Thoracic aorta (tissue), 2 donors: ENCODE measurements around the gene BMPR2. TPM values are rescaled to one million over a fixed set of nuclear protein-coding genes. Genes with fewer than 3 reads are reported as not detected.
"Not testable (repeated sequence)": the region's sequence is repeated elsewhere in the genome, so short reads cannot be mapped to it uniquely, and the experiment has no call there.

ENCODE experiments used
- ATAC-seq: fragments of 150-250 bp; one replicate; pipeline ENCODE4 v1.8.0; 2017; ENCODE audit warnings: low read depth; ENCODE audit not compliant: insufficient number of reproducible peaks, low FRiP score
- DNase-seq: peaks from one replicate; pipeline ENCODE4 v3.0.0-alpha.2; 2020; ENCODE audit warnings: low spot score
- H3K27ac ChIP-seq, 2 donors: fragments of 200-600 bp; sonication (generic); 1 replicate in 1 of 2; 2 replicates in 1 of 2; pipeline ENCODE4 v1.5.1; 2016; ENCODE audit warnings: mild to moderate bottlenecking in 2 of 2, moderate library complexity in 2 of 2
- H3K27me3 ChIP-seq: fragments of 200-600 bp; sonication (generic); replicated peaks from 2 replicates; pipeline ENCODE4 v1.6.0; 2016; ENCODE audit warnings: mild to moderate bottlenecking; ENCODE audit not compliant: insufficient read depth
- H3K36me3 ChIP-seq: fragments of 200-600 bp; sonication (generic); one replicate; pipeline ENCODE4 v1.5.1; 2016
- H3K4me1 ChIP-seq, 2 donors: fragments of 200-600 bp; sonication (generic); 1 replicate in 1 of 2; 2 replicates in 1 of 2; pipeline versions ENCODE4 v1.5.1 to v1.6.0; 2016; ENCODE audit warnings: low read depth in 2 of 2, mild to moderate bottlenecking in 1 of 2; ENCODE audit not compliant: control insufficient read depth in 1 of 2
- H3K4me3 ChIP-seq: fragments of 200-600 bp; sonication (generic); 2 replicates; pipeline ENCODE4 v1.5.1; 2016; ENCODE audit warnings: mild to moderate bottlenecking
- H3K9me3 ChIP-seq: fragments of 200-600 bp; sonication (generic); 2 replicates; pipeline ENCODE4 v1.5.1; 2016
- total RNA-seq, 2 donors: library from RNA; depleted of rRNA; stranded (reverse); fragments of >200 nt; gene quantifications; one replicate each; pipeline versions ENCODE4 v1.1.0 to v1.2.3, GENCODE V29; 2016
- TF ChIP-seq, protein P1 (sequence below): fragments of 200-600 bp; sonication (generic); IDR thresholded peaks from one replicate; pipeline ENCODE4 v1.5.1; 2019; ENCODE audit warnings: antibody characterized with exemption

The BMPR2 gene
- total RNA-seq, 2 donors from 2014 or later: 65.9 to 111 TPM

GRCh38 chr2:202490479-202490878 lies 114.4 kb downstream of the BMPR2 start:
- H3K4me1 ChIP-seq: peaks cover 16 to 45% of the 10 kb centered on the region in 2 donors
- no peak for ATAC-seq
- no peak overlapping the region for H3K4me3 ChIP-seq
- H3K36me3 ChIP-seq: peaks cover 7% of the 10 kb centered on the region
- H3K9me3 ChIP-seq: no peaks in the 10 kb centered on the region
- TF ChIP-seq, protein P1, sequence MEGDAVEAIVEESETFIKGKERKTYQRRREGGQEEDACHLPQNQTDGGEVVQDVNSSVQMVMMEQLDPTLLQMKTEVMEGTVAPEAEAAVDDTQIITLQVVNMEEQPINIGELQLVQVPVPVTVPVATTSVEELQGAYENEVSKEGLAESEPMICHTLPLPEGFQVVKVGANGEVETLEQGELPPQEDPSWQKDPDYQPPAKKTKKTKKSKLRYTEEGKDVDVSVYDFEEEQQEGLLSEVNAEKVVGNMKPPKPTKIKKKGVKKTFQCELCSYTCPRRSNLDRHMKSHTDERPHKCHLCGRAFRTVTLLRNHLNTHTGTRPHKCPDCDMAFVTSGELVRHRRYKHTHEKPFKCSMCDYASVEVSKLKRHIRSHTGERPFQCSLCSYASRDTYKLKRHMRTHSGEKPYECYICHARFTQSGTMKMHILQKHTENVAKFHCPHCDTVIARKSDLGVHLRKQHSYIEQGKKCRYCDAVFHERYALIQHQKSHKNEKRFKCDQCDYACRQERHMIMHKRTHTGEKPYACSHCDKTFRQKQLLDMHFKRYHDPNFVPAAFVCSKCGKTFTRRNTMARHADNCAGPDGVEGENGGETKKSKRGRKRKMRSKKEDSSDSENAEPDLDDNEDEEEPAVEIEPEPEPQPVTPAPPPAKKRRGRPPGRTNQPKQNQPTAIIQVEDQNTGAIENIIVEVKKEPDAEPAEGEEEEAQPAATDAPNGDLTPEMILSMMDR: no peak
- DNase-seq: no peak
- no peak overlapping the region for H3K27ac ChIP-seq
- no peaks in the 10 kb centered on the region for H3K27me3 ChIP-seq

DNA sequence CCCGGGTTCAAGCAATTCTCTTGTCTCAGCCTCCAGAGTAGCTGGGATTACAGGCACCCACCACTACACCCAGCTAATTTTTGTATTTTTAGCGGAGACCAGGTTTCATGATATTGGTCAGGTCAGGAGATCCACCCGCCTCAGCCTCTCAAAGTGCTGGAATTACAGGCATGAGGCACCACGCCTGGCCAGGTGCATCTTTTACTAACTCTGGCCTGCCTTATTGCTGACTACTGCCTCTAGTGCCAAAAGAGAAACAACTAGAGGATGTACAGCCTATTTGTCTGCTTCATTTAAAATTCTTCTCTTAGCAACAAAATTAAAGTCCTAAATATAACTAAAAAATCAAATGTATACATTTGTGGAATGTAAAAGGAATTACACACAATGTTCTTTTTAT lies 115.4 kb downstream of the BMPR2 start:
- Histone ChIP-seq H3K36me3 (peaks cover 3% of the 10 kb centered on the region), H3K27ac (no peak overlapping the region), H3K9me3 (no peaks in the 10 kb centered on the region), H3K27me3 (no peaks in the 10 kb centered on the region), H3K4me3 (no peak overlapping the region), H3K4me1 (peaks cover 16 to 46% of the 10 kb centered on the region in 2 donors)
- TF ChIP-seq, protein P1: no peak
- DNase-seq (no peak), ATAC-seq (no peak)

DNA sequence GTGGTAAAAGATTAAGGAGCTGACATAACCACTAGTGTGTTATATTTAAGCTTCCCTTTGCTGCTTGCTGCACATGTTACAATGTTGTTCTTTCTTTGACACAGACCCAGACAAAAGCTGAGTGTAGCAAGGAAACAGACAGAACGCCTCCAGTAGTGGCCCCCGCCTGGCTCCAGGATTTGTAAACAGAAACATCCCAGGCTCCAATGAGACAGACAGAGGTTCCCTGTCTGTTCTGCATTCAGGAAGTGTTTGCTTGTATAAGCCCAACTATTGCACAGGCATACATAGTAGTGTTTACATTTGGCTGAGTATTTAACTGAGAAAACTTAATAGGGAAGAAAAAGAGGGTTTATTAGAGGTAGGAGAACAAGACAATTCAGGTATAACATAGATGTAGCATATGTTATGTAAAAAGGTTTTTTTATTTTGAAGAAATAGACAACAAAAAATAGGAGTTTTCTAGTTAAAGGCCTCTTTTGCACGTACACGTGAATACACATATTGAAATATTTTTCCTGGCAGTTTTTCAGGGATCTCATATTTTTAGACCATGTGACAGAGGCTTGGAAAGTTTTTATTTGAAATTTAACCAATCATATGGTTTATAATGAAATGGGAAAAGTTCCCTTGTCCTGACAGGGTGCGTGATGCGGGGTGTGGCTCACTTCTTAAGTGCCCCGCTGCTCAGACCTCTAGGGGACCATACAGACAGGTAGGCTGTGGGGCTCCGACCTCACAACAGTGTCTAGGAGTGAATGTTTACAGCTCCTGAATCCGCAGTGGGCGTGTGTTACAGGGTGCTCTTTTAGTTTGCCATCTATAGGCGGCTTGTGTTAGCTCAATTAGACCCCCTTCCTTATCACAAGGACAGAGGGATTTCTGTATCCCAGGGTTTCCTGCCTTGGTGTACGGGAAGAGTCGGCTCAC lies 118.4 kb downstream of the BMPR2 start:
- no peak for DNase-seq
- no peaks in the 10 kb centered on the region for H3K27me3 ChIP-seq
- peak overlapping the region in 1 of 2 donors; percentile 27 for H3K27ac ChIP-seq
- H3K36me3 ChIP-seq: peaks cover 3% of the 10 kb centered on the region
- peaks cover 16 to 46% of the 10 kb centered on the region in 2 donors for H3K4me1 ChIP-seq
- ATAC-seq: no peak
- no peaks in the 10 kb centered on the region for H3K9me3 ChIP-seq
- no peak overlapping the region for H3K4me3 ChIP-seq
- TF ChIP-seq, protein P1: no peak

- peaks cover 12 to 39% of the 10 kb centered on the region in 2 donors for H3K4me1 ChIP-seq
- ATAC-seq (no peak), DNase-seq (no peak)
- H3K36me3 ChIP-seq: peaks cover 3% of the 10 kb centered on the region
- H3K27me3 ChIP-seq: no peaks in the 10 kb centered on the region
- TF ChIP-seq, protein P1: no peak
- no peak overlapping the region for H3K27ac ChIP-seq
- no peak overlapping the region for H3K4me3 ChIP-seq
- H3K9me3 ChIP-seq: no peaks in the 10 kb centered on the region
These were observed 119.1 kb downstream of the BMPR2 start for GRCh38 chr2:202495230-202495604.

- H3K9me3 ChIP-seq, DNase-seq, H3K4me3 ChIP-seq, ATAC-seq, H3K27me3 ChIP-seq, H3K36me3 ChIP-seq, H3K27ac ChIP-seq: not testable (repeated sequence)
- peaks cover 3 to 22% of the 10 kb centered on the region in 2 donors for H3K4me1 ChIP-seq
These were observed 120.8 kb downstream of the BMPR2 start for GRCh38 chr2:202496835-202497472.

- H3K4me1 ChIP-seq: peaks cover 3 to 21% of the 10 kb centered on the region in 2 donors
- not testable (repeated sequence) for H3K27me3 ChIP-seq, DNase-seq, H3K27ac ChIP-seq, ATAC-seq, H3K4me3 ChIP-seq, H3K9me3 ChIP-seq, H3K36me3 ChIP-seq
These were observed 121.3 kb downstream of the BMPR2 start for GRCh38 chr2:202497473-202497866.

DNA sequence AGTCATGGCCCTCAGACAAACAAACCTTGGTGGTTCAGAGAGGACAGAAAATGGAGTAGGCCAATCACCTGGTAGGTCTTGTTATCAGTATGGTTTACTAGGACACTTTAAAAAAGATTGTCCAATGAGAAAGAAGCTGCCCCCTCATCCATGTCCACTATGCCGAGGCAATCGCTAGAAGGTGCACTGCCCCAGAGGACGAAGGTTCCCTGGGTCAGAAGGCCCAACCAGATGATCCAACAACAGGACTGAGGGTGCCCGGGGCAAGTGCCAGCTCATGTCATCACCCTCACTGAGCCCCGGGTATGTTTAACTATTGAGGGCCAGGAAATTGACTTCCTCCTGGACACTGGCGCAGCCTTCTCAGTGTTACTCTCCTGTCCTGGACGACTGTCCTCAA lies 123.7 kb downstream of the BMPR2 start:
- not testable (repeated sequence) for DNase-seq, ATAC-seq, H3K36me3 ChIP-seq, H3K4me3 ChIP-seq, H3K27me3 ChIP-seq, H3K9me3 ChIP-seq, H3K27ac ChIP-seq, H3K4me1 ChIP-seq

GRCh38 chr2:202503276-202503675 lies 127.1 kb downstream of the BMPR2 start:
- not testable (repeated sequence) for ATAC-seq, H3K36me3 ChIP-seq, DNase-seq, H3K9me3 ChIP-seq, H3K27me3 ChIP-seq, H3K4me3 ChIP-seq, H3K27ac ChIP-seq, H3K4me1 ChIP-seq
